ENCODE data around the gene SCLY. TPM values are rescaled to one million over a fixed set of nuclear protein-coding genes. Genes with fewer than 3 reads are reported as not detected.

Gene SCLY
- total RNA-seq, 1 donor from 2014 or later, result 46.1 TPM

- H3K9me3 Mint-ChIP-seq, result no peaks in the 10 kb centered on the region
- H3K4me1 Mint-ChIP-seq, result no peaks in the 10 kb centered on the region
- no peak overlapping the region for H3K27ac Mint-ChIP-seq (ENCODE audit: unreplicated experiment)
- H3K36me3 Mint-ChIP-seq (ENCODE audit: low read depth), result peaks cover 10% of the 10 kb centered on the region
- H3K27me3 Mint-ChIP-seq (ENCODE audit: low read depth), result no peaks in the 10 kb centered on the region
- no peak for DNase-seq (ENCODE audit: low read depth, low spot score)
- no peak overlapping the region for H3K4me3 Mint-ChIP-seq
- no peak for TF ChIP-seq CTCF (conservative IDR thresholded peaks at IDR 0.05)
Observed at GRCh38 chr2:238040918-238041317, 19.9 kb upstream of the SCLY start.

GRCh38 chr2:238042090-238042489, 18.7 kb upstream of the SCLY start:
- Mint-ChIP-seq H3K4me1 (no peaks in the 10 kb centered on the region), H3K36me3 (ENCODE audit: low read depth) (peaks cover 13% of the 10 kb centered on the region), H3K9me3 (no peaks in the 10 kb centered on the region), H3K27me3 (ENCODE audit: low read depth) (no peaks in the 10 kb centered on the region), H3K4me3 (no peak overlapping the region), H3K27ac (ENCODE audit: unreplicated experiment) (no peak overlapping the region)
- no peak for TF ChIP-seq CTCF (conservative IDR thresholded peaks at IDR 0.05)
- no peak for DNase-seq (ENCODE audit: low read depth, low spot score)

DNA sequence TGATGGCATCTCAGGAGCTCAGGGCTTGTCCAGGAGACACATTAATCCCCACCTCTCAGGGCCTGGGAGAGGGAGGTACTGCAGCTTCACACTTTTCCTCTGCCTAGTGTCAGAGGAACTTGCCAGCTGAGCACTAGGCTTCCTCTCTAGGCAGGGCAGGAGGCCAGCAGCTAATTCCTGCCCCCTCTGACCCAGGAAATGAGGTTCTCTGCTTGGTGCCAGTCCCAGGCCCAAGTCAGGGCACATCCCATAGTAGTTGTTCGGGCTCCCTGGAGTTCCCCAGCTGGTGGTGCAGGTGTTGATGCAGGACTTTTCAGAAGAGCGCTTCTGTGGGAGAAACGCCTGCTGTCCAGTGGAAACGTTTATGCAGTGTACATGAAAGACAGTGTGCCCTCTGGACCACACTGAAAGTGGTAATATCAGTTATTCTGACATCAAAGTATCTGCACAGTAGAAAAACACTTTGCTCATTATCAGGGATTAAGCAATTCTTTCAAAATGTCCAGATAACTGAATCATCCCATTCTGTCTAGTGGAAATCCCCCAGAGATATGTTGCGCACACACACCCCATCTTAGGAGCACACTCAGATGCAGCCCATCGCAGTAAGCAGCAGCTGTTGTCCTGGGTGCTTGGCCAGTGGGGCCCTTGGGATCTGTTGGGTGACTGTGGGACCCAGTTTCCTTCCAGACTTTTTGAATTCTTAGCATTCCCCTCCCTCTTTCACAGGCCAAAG, 17.8 kb upstream of the SCLY start:
- Mint-ChIP-seq H3K4me1 (no peaks in the 10 kb centered on the region), H3K27ac (ENCODE audit: unreplicated experiment) (no peak overlapping the region), H3K9me3 (peaks cover 2% of the 10 kb centered on the region), H3K36me3 (ENCODE audit: low read depth) (peaks cover 21% of the 10 kb centered on the region), H3K4me3 (no peak overlapping the region), H3K27me3 (ENCODE audit: low read depth) (no peaks in the 10 kb centered on the region)
- no peak for TF ChIP-seq CTCF (conservative IDR thresholded peaks at IDR 0.05)
- no peak for DNase-seq (ENCODE audit: low read depth, low spot score)

DNA sequence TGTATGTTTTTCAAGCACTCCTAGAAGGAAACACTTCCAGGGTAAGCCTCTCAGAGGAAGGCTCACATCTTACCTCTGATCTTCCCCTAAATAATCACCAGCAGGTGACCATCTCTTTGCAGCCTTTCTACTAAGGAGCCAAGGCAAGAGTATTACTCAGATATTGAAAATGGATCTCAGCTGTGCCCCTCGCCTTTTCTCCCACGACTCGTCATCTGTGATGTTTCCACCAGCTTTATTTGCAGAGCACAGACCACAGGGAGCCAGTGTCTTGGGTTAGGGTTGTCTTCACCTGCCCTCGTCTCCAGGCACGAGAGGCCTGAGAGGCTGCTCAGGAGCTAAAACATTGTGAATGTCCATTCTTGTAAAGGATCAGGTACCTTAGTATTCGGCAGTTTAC, 16.9 kb upstream of the SCLY start:
- H3K36me3 Mint-ChIP-seq (ENCODE audit: low read depth), result peaks cover 26% of the 10 kb centered on the region
- no peak overlapping the region for H3K4me3 Mint-ChIP-seq
- no peak for TF ChIP-seq CTCF (conservative IDR thresholded peaks at IDR 0.05)

GRCh38 chr2:238045575-238045974, 15.2 kb upstream of the SCLY start:
- H3K4me1 Mint-ChIP-seq, result no peaks in the 10 kb centered on the region
- H3K4me3 Mint-ChIP-seq, result no peak overlapping the region
- H3K9me3 Mint-ChIP-seq, result peaks cover 3% of the 10 kb centered on the region
- TF ChIP-seq CTCF (conservative IDR thresholded peaks at IDR 0.05), result no peak
- DNase-seq (ENCODE audit: low read depth, low spot score), result no peak
- no peaks in the 10 kb centered on the region for H3K27me3 Mint-ChIP-seq (ENCODE audit: low read depth)
- H3K36me3 Mint-ChIP-seq (ENCODE audit: low read depth), result peaks cover 26% of the 10 kb centered on the region
- H3K27ac Mint-ChIP-seq (ENCODE audit: unreplicated experiment), result peak overlapping the region; percentile 44

More for the DNA sequence above, 16.9 kb upstream of the SCLY start:
- no peak overlapping the region for H3K27ac Mint-ChIP-seq (ENCODE audit: unreplicated experiment)
- peaks cover 3% of the 10 kb centered on the region for H3K9me3 Mint-ChIP-seq
- no peak for DNase-seq (ENCODE audit: low read depth, low spot score)
- no peaks in the 10 kb centered on the region for H3K27me3 Mint-ChIP-seq (ENCODE audit: low read depth)
- no peaks in the 10 kb centered on the region for H3K4me1 Mint-ChIP-seq
